Measurements from ENCODE around the gene DLG1.
A peak's percentile ranks its signal among the peaks of the same experiment; 100 is the strongest.

Gene DLG1

DNA sequence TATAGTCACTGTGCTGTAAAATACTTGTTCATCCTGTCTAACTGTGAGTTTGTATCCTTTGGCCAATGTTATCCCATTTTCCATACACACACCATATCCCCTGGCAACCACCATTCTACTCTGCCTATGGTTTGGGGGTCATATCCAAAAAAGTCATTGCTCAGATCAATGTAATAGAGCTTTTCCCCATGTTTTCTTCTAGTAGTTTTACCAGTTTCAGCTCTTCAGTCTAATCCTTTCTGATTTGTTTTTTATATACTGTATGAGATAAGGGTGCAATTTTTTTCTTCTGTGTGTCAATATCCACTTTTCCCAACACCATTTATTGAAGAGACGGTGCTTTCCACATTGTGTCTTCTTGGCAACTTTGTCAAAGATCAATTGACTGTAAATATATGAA lies 14.0 kb upstream of the DLG1 start:
- no peak for DNase-seq

DNA sequence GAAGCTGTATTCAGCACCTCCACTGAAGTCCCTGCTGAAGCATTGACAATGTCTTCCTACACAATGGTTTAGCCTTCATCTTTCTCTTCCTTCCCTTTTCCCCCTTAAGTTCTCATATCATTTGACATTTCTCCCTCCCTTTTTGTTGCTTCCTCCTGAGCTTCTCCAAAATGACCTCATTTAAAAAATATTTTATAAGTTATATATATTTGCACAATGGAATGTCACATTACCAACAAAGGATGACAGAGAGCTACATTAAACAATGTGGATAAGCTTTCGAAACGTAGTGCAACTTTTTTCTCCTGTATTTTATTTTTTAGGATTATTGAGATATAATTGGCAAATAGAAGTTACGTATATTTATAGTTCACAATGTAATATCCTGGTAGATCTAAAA lies 13.2 kb upstream of the DLG1 start:
- no peak for DNase-seq

DNA sequence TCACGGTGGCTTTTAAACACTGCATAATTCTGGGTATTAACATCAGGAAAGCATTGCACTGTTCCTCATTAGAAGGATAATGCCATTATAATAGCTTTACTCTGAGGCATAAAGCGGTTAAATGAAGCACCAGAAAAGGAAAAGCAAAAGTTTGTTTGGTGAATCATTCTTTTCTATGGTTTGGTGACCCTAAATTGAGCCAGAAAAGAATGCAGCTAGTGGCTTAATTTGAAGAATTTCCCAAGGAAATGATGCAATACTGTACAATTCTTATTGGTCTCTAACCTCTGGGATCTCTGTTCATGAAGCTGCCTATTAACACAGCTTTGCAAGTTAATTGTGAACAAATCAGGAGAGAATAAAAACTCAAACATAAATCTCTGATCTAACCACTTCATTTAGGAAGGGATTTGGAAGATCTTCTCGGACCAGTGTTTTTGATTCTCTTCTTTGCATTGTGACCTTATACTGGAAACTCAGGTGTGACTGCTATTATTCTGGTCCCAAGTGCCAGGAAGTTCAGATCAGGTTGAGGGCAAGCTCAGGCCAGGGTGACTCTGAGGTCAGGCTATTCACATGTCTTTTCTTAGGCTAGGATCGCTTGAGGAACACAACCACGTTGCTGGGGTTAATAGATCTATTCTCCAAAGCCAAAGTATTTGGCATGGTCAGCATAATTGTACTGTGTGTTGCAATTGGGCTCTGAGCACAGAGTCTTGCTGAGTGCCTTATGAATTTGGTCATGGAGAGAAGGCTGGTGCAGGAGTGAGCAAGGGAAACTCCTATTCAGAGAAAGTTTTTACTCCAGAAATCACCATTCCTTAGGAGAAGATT lies 11.3 kb upstream of the DLG1 start:
- DNase-seq: no peak

DNA sequence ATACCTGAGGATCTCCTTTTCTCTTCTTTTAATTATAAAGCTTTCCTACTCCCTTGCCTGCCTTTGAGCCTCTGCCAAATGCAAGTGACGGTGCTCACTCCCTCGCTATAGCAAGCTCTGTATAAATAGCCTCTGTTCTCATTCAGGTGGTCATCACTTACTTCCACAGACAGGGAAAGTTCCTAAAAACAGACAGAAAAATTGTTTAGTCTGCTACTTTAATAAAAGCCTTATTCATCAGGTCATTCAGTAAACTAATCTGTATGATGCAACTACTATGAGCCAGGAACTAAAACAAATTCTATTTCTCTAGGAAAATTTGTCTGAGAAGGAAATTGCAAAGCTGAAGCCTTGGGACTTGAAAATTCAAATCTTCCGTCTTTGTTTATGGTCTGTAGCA lies 10.2 kb upstream of the DLG1 start:
- no peak for DNase-seq

DNA sequence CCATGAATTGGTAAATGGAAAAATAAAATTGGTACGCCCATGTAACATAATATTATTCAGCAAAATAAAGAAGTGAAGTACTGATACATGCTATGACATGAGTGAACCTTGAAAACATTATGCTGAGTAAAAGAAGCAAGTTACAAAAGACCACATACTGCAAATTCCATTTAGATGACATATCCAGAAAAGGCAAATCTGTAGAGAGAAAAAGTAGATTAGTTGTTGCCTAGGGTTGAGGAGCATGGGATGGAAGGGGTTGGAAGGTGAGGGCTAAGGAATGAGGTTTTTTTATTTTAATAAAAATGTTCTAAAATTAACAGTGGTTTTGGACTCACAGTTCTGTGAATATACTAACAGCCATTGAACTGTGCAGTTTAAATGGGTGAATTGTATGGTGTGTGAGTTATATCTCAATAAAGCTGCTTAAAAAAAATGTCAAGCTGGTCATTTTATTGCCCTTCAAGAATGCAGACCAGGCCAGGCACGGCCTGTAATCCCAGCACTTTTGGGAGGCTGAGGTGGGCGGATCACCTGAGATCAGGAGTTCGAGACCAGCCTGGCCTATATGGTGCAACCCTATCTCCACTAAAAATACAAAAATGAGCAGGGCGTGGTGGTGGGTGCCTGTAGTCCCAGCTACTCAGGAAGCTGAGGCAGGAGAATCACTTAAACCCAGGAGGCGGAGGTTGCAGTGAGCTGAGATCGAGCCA lies 8.1 kb upstream of the DLG1 start:
- no peak for DNase-seq

DNA sequence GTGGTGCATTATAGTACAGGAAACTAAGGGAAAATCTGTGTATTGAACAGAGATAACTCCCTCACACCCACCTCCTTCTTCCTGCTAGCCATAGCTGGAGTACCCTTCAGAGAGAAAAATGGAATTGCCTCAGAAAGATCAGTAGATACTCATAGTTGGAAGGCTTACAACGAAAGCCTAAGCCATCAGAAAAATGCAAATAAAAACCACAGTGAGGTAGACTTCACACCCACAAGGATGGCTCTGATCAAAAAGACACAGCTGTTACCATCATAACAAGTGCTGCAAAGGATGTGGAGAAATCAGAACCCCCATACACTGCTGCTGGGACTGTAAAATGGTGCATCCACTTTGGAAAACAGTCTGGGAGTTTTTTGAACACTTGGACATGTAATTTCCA lies 7.4 kb upstream of the DLG1 start:
- DNase-seq: no peak

DNA sequence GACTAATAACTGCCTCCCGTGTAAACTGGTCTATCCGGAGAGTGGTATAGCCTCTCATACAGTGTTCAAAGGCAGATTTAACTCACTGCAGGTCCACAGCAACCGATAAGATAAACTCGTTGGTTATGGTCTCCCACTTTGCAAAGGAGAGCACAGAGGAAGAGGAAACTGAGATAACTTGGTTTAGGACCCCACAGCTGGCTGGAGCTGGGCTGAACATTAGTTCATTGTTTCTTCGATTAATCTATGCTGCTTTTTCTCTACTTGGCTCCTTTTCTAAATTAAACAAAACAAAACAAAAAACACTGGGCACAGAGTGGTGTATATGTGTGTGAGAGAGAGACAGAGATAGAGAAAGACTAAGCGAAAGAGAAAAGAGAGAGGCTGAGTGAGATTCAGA lies 5.0 kb upstream of the DLG1 start:
- DNase-seq: no peak

DNA sequence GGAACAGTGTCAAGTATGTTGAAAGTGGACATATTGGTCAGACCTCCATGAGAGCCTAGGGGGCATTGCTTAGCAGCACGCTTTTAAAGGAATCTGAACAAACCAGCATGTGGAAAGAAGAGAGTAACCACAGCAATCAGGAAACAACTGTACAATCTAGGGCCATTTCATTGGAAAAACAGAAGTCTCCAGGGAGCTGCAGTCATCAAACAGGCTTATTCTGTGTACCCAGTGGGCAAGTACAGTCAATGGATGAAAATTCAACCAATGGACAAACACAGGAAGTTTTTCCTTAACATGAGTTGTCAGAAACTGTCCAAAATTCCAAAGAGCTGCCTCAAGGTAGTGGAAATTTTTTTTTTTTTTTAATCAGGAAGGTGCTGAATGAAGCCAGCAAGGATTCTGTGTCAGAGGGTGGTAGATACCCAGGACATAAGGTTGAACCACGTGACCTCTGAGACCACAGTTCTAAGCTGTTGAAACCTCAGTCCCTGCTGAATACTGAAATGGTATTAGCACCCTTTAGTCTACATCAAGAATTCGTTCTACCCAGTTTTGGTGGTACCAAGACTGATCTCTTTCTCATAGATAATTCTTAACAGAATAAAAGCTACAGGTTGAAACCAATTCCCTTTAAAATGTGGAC lies 4.4 kb upstream of the DLG1 start:
- no peak for DNase-seq

DNA sequence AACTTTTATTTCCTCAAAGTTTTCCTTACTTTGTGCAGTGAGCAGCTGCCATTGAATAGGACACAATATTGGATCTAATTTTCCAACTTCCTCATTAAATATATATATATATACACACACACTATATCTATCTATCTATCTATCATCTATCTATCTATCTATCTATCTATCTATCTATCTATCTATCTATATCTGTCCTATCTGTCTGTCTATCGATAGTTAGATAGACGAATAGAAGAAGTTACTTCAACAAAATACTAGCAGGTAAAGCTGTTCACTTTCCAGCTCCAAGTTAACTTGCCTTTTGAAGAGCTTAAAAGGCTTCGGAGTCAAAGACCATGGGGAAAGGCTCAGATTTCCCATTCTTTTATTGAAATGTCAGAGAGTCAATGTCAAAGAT lies 3.6 kb upstream of the DLG1 start:
- DNase-seq: no peak

DNA sequence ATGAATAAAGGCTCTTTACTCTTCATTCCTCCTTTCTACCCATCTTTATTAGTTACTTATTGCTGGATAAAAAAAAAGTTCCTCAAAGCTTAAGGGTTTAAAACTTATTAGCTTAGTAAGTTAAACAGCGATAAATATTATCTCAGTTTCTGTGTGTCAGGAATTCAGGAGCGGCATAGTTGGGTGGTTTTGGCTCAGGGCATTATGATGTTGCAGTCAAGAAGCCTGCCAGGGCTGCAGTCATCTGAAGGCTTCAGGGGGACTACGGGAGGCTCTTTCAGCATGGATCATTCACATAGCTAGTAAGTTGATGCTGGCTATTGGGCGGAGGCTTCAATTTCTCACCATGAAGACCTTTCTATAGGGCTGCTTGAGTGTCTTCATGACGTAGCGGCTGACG lies 1.9 kb upstream of the DLG1 start:
- DNase-seq: no peak

DNA sequence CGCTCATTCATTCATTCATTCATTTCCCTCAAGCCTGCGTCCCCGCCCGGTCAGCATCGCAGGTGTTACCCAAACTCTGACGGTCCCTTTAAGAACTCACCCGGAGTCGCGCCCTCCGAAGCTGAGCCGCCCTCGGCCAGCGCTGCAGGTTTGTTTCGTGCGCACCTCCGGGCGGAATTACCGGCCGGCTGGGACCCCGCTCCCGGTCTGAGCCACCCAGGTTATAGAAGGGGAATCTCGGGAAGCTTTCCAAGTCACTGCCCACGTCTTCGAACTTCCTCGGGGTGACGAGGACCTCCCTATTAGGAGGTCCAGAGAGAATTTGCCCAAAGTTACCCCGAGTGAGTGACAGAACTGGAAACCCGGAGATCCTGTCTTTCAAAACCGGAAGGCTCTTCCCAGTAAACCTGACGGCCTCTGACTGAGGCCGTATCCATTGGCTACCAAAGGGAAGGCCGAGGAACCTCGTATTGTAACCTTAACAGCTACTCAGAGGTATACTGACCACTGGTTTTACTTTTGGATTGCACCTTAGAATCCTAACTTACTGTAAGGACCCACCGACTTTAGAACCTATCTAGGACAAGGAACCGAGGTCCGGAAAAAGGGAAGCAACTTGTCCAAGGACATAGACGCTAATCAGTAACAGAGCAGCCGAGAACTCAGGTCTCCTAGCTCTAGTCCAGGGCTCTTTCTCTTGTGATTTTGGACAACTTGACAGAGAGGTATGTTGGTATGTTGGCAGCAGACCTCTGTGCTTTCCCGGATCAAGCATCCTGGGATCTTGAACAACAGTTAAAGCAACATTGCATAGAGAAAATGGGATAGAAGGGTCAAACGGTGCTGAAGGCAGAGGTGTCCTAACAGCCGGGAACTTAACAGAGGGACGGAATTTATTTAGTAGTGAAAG lies 788 bp upstream of the DLG1 start:
- peak in 2 of 4 experiments; percentile 6 for DNase-seq

DNA sequence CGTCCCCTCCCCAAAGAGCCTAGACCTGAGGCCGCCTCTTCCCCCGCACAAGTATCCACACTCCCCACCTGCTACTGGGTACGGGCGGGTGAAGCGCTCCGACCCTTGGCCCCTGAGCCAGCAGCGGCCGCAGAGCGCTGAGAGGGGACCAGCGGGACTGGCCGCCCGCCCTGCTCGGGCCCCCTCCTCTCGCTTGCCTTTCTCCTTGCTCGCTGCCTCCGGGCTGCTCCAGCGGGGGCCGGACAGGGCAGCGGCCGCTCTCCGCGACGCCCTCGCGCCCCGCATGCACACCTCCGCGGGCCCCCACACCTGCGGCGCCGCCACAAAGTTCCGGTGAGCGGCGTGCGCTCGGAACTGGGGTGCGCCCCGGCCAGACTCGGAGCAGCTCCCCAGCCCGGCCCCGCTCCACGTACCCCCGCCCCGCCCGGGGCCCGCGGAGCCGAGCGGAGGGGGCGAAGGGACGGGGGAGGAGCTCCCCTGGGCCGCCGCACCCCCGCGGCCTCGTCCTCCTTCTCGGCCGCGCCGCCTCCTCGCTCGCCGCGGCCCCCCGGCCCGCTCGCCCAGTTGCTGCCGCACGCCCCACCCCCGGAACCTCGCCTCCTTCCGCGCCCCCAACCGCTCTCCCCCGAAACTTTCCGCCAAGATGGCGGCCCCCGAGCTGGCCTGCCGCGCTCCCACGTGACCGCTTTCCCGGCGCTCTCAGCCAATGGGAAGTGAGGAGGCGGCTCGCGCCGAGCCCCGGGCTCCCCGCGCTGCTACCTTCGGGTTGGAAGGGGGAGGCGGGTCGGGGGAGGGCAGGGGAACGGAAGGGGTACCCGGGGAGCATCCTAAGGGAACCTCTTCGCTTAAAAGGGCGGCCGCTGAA lies 704 bp downstream of the DLG1 start:
- peak; percentile 67 to 78 (median 74) for DNase-seq

DNA sequence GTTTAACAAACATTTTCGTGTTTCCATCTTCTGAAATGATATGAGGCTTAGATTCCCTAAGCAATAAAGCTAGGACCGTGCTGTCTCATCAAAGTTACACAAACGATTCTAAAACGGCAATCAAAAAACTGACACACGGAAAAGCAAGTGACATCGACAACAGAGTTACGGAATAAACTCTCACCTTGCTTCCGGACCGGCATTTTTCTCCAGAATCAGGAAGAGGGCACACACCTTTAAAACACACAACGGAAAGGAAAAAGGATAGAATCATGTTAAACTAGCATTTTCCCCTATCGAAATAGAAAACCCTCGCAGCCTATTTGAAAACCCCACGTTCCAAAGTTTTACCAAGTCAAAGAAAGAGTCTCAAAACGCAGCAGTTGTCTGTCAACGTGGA lies 1.4 kb downstream of the DLG1 start:
- DNase-seq: no peak

DNA sequence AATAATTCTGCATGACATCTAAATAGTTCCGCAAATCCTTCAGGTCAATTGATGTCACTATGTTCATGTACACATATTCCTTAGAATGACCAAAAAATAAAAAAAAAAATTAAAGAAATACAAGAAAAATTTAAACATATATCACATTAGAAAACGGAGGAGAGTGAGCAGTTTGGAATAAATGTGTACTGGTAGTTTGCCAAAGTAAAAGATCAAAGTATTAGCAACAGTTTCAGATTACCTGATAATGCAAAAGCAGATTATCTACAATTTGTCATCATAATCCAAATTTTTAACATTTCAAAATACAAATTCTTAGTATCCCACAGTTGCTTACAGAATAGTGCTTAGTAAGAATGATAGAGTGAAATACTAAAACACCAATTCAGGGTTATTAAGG lies 1.9 kb downstream of the DLG1 start:
- DNase-seq: no peak

DNA sequence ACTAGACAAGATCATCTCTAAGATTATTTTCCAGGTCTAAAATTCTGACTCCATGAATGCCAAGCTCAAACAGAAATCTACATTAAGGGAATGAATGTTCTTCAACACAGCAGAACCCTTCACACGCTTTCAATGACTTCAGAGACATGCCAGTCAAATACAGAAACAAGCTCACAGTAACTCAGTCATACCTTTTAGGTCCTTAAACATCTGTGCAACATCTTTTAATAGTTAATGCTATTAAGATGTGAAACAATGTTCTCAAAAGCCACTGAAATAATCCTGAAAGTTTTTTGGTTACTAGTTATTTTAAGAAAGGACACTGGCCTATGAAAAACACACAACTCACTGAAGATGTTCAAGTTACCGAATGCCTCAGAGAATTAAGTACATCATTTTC lies 2.5 kb downstream of the DLG1 start:
- DNase-seq: no peak

DNA sequence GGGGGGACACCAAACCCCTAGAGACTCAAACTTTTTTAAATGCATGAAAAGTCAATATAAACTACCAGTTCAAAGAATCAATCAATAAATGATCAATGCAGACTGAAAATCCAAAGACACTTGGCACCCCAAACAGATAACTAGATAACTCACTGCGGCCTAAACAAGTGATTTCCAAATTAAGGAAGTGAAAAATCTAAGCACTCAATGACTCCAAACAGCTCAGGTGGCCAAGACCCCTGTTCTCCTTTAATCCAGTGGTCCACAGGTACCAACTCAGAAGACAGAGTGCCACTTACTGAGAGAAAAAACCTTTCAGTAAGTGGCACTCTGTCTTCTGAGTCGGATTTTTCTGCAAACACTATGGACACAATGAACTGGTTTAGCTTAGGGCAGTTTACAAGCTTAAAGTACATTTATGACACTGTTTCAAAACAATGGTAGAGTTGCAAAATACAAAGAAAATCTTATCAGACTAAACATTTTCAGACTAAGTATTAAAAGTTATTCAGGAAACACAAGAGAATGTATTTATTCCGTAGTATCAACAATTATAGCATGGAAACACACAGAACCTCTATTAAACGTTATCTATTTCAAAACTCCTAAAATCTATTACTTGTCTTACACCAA lies 4.7 kb downstream of the DLG1 start:
- no peak for DNase-seq

DNA sequence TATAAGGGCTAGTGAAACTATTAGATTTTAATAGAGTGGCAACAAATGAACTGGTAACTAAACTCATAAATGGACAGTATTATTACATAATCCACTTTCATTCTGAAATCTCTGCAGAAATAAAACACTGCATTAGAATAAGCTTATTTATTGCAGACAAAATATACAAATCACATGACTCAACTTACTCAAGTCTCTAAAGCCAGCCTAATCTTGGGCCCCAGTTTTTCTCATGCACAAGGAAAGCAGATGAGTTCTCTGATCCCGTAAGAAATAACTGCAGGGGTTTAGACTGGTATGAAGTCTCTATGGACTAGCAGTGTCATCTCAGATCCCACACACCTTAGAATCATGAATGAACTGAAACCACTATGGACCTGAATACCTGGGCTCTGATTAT lies 5.8 kb downstream of the DLG1 start:
- no peak for DNase-seq

DNA sequence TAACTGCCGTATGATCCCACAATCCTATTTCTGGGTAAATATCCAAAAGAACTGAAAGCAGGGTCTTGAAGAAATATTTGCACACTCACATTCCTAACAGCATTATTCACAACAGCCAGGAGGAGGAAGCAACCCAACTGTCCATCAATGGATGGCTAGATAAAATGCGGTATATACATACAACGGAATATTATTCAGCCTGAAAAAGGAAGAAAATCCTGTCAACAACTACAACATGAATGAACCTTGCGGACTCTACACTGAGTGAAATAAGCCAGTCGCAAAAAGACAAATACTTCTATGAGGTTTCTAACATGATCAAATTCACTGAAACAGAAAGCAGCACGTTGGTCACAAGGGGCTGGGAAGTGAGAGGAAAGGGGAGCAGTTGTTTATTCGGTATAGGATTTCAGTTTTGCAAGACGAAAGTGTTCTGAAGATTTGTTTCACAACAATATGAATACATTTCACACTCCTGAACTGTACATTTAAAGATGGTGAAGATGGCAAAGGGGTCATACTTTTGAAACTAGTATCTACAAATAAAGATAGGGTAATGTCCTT lies 6.2 kb downstream of the DLG1 start:
- no peak for DNase-seq

DNA sequence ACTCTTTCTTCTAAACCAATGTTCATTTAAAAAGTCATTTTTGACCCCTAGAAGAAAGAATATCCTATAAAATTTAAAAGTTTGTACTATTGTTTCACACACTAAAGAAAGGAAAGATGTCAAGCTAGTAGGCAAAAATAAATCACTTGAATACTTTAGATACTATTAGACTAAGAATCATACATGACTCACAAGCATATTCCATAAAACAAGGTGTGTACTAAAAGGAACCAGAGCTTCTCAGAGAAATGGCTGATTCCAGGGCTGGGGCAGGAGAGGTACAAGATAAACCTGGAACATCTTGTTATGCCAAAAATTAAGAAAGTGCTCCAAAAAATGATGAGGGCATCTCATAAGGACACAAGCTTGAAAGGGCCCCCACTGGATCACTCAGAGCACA lies 8.7 kb downstream of the DLG1 start:
- no peak for DNase-seq

DNA sequence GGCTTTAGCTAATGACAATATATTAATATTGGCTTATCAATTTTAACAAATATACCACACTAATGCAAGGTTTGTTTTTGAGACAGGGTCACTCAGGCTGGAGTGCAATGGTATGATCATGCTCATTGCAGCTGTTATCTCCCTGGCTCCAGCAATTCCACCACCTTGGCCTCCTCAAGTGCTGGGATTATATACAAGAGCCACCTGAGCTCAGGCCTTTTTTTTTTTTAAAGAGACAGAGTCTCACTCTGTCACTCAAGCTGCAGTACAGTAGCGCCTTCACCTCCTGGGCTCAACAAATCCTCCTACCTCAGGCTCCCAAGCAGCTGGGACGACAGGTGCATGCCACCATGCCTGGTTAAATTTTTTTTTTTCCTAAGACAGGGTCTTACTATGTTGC lies 11.7 kb downstream of the DLG1 start:
- no peak for DNase-seq

DNA sequence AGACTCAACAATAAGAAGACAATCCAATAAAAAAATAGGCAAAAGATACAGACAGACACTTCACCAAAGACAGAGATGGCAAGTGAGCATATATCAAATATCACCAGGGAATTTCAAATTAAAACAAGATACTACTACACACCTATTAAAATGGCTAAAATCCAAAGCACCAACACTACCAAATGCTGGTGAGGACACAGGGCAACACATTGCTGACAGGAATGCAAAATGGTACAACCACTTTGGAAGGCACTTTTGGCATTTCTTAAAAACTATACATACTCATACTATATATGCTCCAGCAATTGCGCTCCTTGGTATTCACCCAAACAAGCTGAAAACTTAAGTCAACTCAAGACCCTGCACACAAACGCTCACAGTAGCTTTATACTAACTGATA lies 12.9 kb downstream of the DLG1 start:
- no peak for DNase-seq

Data from activated CD4-positive, CD25-positive, alpha-beta regulatory T cell (primary cell).